SJCRH30 (cell line): ENCODE results near the gene AHCYL2. TPM values are rescaled to one million over a fixed set of nuclear protein-coding genes. Genes with fewer than 3 reads are reported as not detected.

Experiments used
- DNase-seq, 2 experiments: peaks; one replicate each; pipeline ENCODE4 v3.0.0-alpha.2; 2015 to 2020
- H3K27ac ChIP-seq: fragments of 250-450 bp; sonication (Bioruptor Pico); 2 replicates; pipeline ENCODE4 v1.5.1; 2020; ENCODE audit warnings: mild to moderate bottlenecking, moderate library complexity
- H3K27me3 ChIP-seq: fragments of 250-450 bp; sonication (Bioruptor Pico); 2 replicates; pipeline ENCODE4 v1.5.1; 2020; ENCODE audit warnings: mild to moderate bottlenecking, moderate library complexity
- H3K36me3 ChIP-seq: fragments of 250-450 bp; sonication (Bioruptor Pico); 2 replicates; pipeline ENCODE4 v1.5.1; 2020; ENCODE audit warnings: mild to moderate bottlenecking, moderate library complexity
- H3K4me1 ChIP-seq: fragments of 250-450 bp; sonication (Bioruptor Pico); 2 replicates; pipeline ENCODE4 v1.5.1; 2020; ENCODE audit warnings: mild to moderate bottlenecking, moderate library complexity
- H3K4me3 ChIP-seq: fragments of 250-450 bp; sonication (Bioruptor Pico); 2 replicates; pipeline ENCODE4 v1.5.1; 2020; ENCODE audit warnings: mild to moderate bottlenecking, moderate library complexity
- H3K9me3 ChIP-seq: fragments of 250-450 bp; sonication (Bioruptor Pico); replicated peaks from 2 replicates; pipeline ENCODE4 v1.5.1; 2020; ENCODE audit warnings: mild to moderate bottlenecking, moderate library complexity
- total RNA-seq: library from RNA; depleted of rRNA; stranded (reverse); fragments of >200 nt; shearing (Covaris generic); gene quantifications from 2 replicates; pipeline ENCODE4 v1.2.3, GENCODE V29; 2014; rRNA removed

Gene AHCYL2
- 10.2 and 10.9 TPM in 2 replicates for total RNA-seq

DNA sequence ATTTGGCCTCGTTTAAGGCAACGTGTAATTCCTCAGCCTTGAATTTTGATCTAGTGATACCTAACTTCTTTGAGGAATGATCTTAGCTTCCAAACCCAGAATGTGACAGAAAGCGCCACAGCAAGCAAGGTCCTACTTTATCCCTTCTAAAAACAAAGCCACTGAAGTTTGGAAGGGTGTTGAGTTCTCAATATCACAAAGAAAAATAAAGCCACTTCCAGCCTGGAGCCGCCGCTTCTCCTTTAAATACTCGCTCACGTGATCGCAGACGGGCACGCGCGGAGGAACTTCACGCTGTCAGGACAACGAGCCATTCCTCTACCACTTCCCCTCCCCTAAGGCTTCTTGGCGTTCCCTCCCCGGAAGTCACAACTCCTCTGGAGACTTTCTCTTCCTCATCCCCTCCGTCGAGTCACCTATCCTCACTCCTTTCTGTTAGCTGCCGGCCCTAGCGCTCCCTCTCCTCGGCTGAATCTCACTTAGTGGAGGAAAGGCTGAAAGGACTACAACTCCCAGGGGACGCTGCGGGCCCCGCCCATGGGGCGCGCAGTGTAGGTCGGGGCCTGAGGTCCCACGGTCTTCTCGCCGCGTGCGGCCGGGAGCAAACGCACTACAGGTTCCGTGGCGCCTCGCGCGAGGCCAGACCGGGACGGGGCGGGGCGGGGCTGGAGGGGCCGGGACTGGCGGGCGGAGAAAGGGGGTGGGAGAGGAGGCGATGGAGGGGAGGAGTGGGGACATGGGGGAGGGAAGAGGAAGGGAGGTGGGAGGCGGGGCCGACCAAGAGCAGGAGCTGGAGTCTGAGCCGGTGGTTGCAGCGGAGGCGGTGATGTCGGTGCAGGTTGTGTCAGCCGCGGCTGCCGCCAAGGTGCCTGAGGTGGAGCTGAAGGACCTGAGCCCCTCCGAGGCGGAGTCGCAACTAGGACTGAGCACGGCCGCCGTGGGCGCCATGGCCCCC is at the start of gene AHCYL2:
AHCYL2 (plus strand) TSS at position 780 of the 955 bp plus-strand sequence.
- H3K9me3 ChIP-seq, result no peaks in the 10 kb centered on the region

DNA sequence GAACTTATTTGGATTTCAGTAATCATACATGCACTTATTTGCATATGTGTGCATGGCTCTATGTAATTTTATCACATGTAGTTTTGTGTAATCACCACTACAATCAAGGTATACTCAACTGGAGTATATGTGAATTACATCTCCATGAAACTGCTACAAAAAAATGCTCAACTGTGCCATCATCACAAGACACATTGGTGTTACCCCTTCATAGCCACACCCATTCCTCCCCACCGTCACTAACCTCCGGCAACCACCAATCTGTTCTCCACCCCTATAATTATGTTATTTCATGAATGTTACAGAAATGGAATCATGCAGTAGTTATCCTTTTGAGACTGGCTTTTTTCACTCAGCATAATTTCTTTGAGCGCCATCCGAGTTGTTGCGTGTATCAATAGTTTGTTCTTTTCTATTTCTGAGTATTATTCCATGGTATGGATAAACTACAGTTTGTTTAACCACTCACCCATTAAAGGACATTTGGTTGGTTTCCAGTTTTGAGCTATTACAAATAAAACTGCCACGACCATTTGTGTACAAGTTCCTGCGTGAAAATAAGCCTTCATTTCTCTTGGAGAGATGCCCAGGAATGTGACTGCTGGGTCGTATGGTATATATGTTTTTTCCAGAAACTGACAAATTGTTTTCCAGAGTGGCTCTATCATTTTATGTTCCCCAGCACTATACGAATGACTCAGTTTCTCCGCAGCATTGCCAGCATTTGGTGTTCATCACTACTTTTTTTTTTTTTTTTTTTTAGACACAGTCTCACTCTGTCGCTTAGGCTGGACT is 47.7 kb upstream of the AHCYL2 start:
- no peak for DNase-seq
- H3K36me3 ChIP-seq, result no peaks in the 10 kb centered on the region
- no peaks in the 10 kb centered on the region for H3K27me3 ChIP-seq
- no peaks in the 10 kb centered on the region for H3K4me1 ChIP-seq
- no peak overlapping the region for H3K4me3 ChIP-seq
- H3K9me3 ChIP-seq, result no peaks in the 10 kb centered on the region; the same call in 1 of the 2 replicates
- H3K27ac ChIP-seq, result no peak overlapping the region

More for the DNA sequence above, at the start of gene AHCYL2:
- Histone ChIP-seq H3K27me3 (no peaks in the 10 kb centered on the region), H3K27ac (peak within 1 kb of the TSS; percentile 49), H3K4me3 (peak within 1 kb of the TSS; percentile 80), H3K36me3 (no peaks in the 10 kb centered on the region), H3K4me1 (peaks cover 13% of the 10 kb centered on the region; the same call in 1 of the 2 replicates)
- DNase-seq, result peak; percentile 98 to 99

DNA sequence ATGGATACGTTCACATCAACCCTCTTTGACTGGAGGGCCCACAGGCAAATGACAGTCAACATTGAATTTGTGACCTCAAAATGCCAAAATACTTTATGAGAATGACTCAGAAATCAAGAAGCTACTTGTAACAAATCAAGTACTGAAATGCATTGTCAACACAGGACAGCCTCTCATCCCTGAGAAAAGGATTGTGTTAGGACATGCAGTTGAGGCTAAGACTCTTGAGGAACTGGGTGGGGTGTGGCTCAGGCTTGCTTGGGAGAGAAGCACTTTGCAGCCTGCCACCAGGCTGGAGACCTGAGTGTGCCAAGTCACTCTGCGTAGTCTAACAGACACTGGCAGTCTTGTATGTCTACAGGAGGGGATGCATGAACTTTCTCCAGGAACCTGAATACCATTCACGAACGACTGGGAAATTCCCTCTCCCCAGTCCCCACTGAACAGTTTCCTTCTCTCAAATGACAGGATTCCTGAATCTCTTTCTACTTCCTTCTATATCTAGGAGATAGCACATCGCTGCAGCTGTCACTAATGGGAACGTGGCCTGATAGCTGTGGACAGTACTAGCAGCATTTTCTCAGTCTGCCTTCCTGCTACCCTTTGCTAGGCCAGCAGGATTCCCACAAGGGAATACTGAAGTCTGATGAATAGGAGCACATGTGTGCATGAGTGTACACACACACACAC is 39.7 kb upstream of the AHCYL2 start:
- no peak overlapping the region for H3K27ac ChIP-seq
- H3K27me3 ChIP-seq, result no peaks in the 10 kb centered on the region
- H3K9me3 ChIP-seq, result no peaks in the 10 kb centered on the region
- no peak overlapping the region for H3K4me3 ChIP-seq
- H3K4me1 ChIP-seq, result peaks cover 4% of the 10 kb centered on the region
- no peaks in the 10 kb centered on the region for H3K36me3 ChIP-seq
- peak; percentile 43 to 55 for DNase-seq

DNA sequence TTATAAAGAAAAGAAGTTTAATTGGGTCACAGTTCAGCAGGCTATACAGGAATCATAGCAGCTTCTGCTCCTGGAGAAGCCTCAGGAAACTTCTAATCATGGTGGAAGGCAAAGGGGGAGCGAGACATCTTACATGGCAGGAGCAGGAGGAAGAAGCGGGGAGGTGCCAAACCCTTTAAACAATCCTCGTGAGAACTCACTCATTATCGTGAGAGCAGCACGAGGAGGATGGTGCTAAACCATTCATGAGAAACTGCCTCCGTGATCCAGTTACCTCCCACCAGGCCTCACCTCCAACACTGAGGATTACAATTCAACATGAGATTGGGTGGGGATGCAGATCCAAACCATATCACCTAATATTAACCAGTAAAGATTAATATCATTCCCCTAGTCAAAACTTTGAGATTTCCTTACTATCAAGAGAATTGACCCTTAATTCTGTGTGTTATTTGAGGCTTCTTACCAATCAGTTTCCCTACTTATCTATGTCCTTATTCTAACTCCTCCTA is 38.0 kb upstream of the AHCYL2 start:
- Histone ChIP-seq H3K36me3 (no peaks in the 10 kb centered on the region), H3K4me3 (no peak overlapping the region), H3K27me3 (no peaks in the 10 kb centered on the region), H3K9me3 (no peaks in the 10 kb centered on the region), H3K27ac (no peak overlapping the region), H3K4me1 (peaks cover 9% of the 10 kb centered on the region)
- no peak for DNase-seq

DNA sequence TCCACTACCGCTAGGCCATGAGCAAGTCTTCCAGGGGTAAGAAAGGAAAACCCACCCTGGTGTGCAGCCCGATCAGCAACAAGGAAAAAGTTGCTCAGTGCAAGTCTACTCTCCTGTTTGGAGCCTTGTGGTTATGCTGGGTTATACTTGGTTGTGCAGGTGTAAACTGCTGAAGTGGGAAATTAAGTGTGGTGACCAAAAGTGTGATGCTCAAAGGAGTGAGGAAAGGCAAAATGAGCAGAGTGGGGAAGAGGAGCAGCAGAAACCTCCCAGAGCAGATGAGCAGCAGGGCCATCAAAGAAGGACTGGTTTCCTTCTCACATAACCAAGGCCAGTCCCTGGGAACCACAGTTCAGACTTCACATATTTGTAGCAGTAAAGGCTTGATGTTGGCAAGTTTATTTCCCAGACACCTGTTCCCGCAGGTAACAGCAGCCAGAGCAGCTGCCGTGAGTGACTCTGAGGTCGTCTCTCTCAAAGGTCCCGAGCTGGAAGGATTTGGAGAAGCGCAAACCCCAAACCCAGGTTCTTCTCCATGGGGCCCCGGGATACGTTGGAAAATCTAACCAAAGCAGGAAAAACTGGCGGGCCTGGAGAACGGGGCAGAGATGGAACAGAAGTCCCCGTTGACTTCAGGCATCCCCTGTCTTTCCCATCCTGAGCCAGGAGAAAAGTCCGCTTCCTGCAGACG is 37.0 kb upstream of the AHCYL2 start:
- Histone ChIP-seq H3K27me3 (no peaks in the 10 kb centered on the region), H3K9me3 (no peaks in the 10 kb centered on the region), H3K27ac (peak overlapping the region; percentile 40; the same call in 1 of the 2 replicates), H3K4me1 (peaks cover 9% of the 10 kb centered on the region), H3K4me3 (peak overlapping the region; percentile 89), H3K36me3 (0 out of 2 replicates have a peak, but pooled peaks cover 3% of the 10 kb centered on the region)
- DNase-seq, result no peak

DNA sequence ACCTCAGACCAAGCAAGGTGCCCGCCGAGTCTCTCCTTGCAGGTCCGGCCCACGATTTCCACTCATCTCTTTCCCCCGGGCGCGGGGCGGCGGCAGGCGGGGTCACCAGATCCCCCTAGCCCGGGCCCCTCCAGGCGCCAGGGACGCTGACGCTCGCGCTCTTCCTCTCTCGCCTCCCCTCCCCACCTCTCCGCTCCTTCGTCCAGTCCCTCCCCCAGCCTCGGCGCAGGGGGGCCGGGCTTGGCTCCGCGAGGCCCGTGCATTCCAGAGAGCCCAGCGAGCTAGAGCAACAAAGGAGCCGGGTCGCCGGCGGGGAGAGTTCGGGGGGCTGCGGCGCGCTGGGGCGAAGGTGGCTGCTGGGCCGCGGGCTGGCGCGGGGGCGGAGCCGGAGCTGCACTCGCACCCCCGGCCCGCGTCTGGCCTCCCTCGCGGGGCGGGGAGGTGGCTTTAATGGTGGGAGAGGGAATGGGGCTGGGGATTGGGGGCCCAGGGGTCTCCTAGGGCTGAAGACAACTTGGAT is 36.4 kb upstream of the AHCYL2 start, which contains the start of gene SMO:
SMO (plus strand) TSS at position 262 of the 520 bp plus-strand sequence. CDS start 519 bp downstream, outside the sequence.
- Histone ChIP-seq H3K27me3 (no peaks in the 10 kb centered on the region), H3K36me3 (0 out of 2 replicates have a peak, but pooled peaks cover 3% of the 10 kb centered on the region), H3K4me3 (peak within 1 kb of the TSS; percentile 89), H3K9me3 (no peaks in the 10 kb centered on the region), H3K4me1 (peaks cover 9% of the 10 kb centered on the region), H3K27ac (peak within 1 kb of the TSS; percentile 40; the same call in 1 of the 2 replicates)
- DNase-seq, result peak; percentile 80 to 83

DNA sequence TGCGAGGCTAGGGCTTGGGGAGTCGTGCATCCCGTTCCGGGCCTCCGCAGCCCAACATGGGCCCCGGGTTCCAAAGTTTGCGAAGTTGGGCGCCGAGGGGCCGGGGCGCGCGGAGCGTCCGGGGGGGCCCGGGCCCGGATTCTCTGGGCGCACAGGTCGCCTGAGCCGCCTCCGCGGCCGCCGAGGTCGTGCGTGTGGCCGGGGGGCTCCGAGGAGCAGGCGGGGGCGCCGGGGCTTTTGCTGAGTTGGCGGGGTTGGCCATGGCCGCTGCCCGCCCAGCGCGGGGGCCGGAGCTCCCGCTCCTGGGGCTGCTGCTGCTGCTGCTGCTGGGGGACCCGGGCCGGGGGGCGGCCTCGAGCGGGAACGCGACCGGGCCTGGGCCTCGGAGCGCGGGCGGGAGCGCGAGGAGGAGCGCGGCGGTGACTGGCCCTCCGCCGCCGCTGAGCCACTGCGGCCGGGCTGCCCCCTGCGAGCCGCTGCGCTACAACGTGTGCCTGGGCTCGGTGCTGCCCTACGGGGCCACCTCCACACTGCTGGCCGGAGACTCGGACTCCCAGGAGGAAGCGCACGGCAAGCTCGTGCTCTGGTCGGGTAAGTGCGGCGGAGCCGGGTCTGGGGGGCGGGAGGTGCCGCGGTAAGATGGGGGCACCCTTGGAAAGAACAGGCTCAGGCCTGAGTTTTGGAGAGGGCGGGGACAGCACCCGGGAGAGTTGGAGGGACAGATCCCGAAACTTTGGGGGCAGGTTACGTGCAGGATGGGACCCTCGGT is 35.8 kb upstream of the AHCYL2 start:
- no peaks in the 10 kb centered on the region for H3K27me3 ChIP-seq
- H3K36me3 ChIP-seq, result 0 out of 2 replicates have a peak, but pooled peaks cover 3% of the 10 kb centered on the region
- peaks cover 9% of the 10 kb centered on the region for H3K4me1 ChIP-seq
- DNase-seq, result peak; percentile 46 to 55
- H3K4me3 ChIP-seq, result peak overlapping the region; percentile 89
- H3K27ac ChIP-seq, result peak overlapping the region; percentile 40; the same call in 1 of the 2 replicates
- H3K9me3 ChIP-seq, result no peaks in the 10 kb centered on the region

DNA sequence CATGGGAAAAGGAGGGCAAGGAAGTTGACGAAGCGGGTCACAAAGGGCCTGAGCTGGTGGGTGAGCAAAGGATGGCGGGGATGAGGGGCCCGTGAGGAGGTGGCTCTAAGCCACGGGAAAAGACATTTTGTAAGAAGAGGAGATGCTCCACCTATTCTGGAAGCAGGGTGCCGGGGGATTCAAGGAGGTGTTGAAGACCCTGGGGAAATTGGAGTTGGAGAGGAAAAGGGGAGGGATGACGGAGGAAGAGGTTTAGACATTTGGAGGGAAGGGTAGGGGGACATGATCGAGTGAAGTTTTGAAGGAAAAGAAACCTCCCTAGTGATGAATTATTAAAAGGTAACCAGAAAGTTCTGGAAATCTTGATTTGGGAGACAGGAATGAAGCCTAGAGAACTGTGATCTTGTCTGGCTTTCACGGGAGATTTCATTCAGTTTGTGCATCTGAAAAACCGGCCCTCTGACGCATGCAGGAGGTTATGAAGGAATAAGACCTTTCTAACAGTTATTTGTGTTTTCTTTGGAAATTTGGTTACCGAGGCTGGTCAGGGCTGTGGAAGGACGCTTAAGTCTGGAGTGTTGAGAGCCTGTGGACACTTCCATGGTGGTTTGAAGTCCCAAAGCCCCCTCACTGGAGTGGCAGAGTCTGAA is 35.0 kb upstream of the AHCYL2 start:
- Histone ChIP-seq H3K4me3 (peak overlapping the region; percentile 89), H3K9me3 (no peaks in the 10 kb centered on the region), H3K4me1 (peaks cover 9% of the 10 kb centered on the region), H3K27ac (no peak overlapping the region; the same call in 1 of the 2 replicates), H3K27me3 (no peaks in the 10 kb centered on the region), H3K36me3 (0 out of 2 replicates have a peak, but pooled peaks cover 6% of the 10 kb centered on the region)
- no peak for DNase-seq

DNA sequence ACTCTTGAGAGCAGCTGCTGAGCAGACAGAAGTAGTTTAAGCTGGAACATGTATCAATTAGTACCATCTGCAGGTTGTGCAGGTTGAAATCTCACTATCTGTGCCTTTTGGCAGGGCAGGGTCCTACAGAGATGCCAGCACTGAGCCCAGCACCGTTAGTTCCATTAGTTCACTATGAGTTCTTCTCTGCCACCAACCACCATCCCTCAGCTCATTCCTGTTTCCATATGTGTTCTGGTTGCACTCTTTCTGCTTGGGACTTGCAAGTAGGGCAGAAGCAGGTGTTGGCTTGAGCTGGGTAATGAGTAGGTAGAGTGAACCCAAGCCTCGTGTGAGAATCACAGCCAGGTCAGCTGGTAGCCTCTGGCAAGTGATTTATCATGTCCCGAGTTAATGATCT is 33.6 kb upstream of the AHCYL2 start:
- Histone ChIP-seq H3K27ac (no peak overlapping the region), H3K4me1 (peaks cover 9% of the 10 kb centered on the region; the same call in 1 of the 2 replicates), H3K9me3 (no peaks in the 10 kb centered on the region), H3K4me3 (no peak overlapping the region), H3K36me3 (peaks cover 6% of the 10 kb centered on the region; the same call in 1 of the 2 replicates), H3K27me3 (no peaks in the 10 kb centered on the region)
- DNase-seq, result no peak

DNA sequence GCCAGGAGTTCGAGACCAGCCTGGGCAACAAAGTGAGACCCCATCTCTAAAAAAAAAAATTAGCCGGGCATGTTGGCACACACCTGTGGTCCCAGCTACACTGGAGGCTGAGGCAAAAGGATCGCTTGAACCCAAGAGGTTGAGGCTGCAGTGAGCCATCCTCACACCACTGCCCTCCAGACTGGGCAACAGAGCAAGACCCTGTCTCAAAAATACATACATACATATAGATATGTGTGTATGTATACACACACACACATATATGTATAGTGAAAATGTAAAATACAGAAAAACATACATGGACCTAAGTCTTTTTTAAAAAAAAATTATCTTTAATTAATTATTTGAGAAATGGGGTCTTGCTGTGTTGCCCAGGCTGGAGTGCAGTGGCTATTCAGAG is 30.9 kb upstream of the AHCYL2 start:
- peaks cover 6% of the 10 kb centered on the region; the same call in 1 of the 2 replicates for H3K36me3 ChIP-seq
- peaks cover 9% of the 10 kb centered on the region; the same call in 1 of the 2 replicates for H3K4me1 ChIP-seq
- no peak overlapping the region for H3K4me3 ChIP-seq
- H3K27me3 ChIP-seq, result no peaks in the 10 kb centered on the region
- no peaks in the 10 kb centered on the region for H3K9me3 ChIP-seq
- DNase-seq, result no peak
- H3K27ac ChIP-seq, result no peak overlapping the region

DNA sequence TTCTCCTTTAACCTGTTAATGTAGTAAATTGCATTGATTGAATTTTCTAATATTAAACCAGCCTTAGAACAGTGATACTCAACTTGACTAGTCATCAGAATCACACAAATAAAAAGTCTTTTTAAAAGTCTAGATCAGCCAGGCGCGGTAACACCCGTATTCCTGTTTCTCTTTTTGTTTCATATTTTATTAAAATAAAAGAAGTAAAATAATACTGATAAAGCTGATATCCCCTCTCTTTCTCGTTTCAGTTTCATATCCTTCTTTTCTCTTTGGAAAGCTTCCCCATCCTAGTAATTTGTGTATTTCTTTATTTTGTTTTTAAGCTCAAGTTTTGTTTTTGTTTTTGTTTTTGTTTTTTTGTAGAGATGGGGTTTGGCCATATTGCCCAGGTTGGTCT is 27.1 kb upstream of the AHCYL2 start:
- no peak overlapping the region for H3K27ac ChIP-seq
- DNase-seq, result no peak

DNA sequence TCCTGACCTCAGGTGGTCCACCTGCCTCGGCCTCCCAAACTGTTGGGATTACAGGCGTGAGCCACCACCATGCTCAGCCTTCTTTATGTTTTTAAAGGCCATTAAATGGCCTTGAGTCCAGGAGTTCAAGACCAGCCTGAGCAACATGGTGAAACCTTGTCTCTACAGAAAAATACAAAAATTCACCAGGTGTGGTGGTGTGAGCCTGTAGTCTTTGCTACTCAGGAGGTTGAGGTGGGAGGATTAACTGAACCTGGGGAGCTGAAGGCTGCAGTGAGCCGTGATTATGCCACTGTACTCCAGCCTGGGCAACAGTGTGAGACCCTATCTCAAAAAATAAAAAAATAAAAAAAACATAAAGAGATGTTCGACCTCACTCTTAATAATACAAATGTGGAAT is 25.4 kb upstream of the AHCYL2 start:
- no peak overlapping the region for H3K4me3 ChIP-seq
- no peak overlapping the region for H3K27ac ChIP-seq
- H3K9me3 ChIP-seq, result no peaks in the 10 kb centered on the region
- no peak for DNase-seq
- peaks cover 3% of the 10 kb centered on the region; the same call in 1 of the 2 replicates for H3K36me3 ChIP-seq
- no peaks in the 10 kb centered on the region for H3K27me3 ChIP-seq
- H3K4me1 ChIP-seq, result no peaks in the 10 kb centered on the region

More for the DNA sequence above, 27.1 kb upstream of the AHCYL2 start:
- Histone ChIP-seq H3K4me1 (no peaks in the 10 kb centered on the region), H3K27me3 (no peaks in the 10 kb centered on the region), H3K4me3 (no peak overlapping the region), H3K36me3 (peaks cover 3% of the 10 kb centered on the region; the same call in 1 of the 2 replicates), H3K9me3 (no peaks in the 10 kb centered on the region)
